ENCODE data around the gene HPCA. TPM values are rescaled to one million over a fixed set of nuclear protein-coding genes. Genes with fewer than 3 reads are reported as not detected.
A peak's percentile ranks its signal among the peaks of the same experiment; 100 is the strongest.

The HPCA gene
- total RNA-seq, 6 experiments from 2014 or later = not detected

GRCh38 chr1:32920833-32921232 lies 34.5 kb downstream of the HPCA start:
- H3K27me3 ChIP-seq = no peaks in the 10 kb centered on the region
- TF ChIP-seq, protein P1, sequence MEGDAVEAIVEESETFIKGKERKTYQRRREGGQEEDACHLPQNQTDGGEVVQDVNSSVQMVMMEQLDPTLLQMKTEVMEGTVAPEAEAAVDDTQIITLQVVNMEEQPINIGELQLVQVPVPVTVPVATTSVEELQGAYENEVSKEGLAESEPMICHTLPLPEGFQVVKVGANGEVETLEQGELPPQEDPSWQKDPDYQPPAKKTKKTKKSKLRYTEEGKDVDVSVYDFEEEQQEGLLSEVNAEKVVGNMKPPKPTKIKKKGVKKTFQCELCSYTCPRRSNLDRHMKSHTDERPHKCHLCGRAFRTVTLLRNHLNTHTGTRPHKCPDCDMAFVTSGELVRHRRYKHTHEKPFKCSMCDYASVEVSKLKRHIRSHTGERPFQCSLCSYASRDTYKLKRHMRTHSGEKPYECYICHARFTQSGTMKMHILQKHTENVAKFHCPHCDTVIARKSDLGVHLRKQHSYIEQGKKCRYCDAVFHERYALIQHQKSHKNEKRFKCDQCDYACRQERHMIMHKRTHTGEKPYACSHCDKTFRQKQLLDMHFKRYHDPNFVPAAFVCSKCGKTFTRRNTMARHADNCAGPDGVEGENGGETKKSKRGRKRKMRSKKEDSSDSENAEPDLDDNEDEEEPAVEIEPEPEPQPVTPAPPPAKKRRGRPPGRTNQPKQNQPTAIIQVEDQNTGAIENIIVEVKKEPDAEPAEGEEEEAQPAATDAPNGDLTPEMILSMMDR (IDR thresholded peaks at IDR 0.05) = no peak
- TF ChIP-seq POLR2A (IDR thresholded peaks at IDR 0.05) = no peak
- H3K9me3 ChIP-seq = no peaks in the 10 kb centered on the region
- H3K27ac ChIP-seq = peak overlapping the region in 1 of 3 donors; percentile 10
- peak; percentile 95 to 99 (median 98) for ATAC-seq
- peaks cover 0 to 7% (median 0%) of the 10 kb centered on the region in 4 donors for H3K4me1 ChIP-seq
- peak; percentile 93 to 98 (median 97) for DNase-seq
- intact Hi-C loops (cut with DNase I) = no loop called here
- 10% methylated on average over 2 of the region's 7 CpGs for WGBS (ENCODE audit: insufficient coverage, low coverage, low lambda C conversion rate, missing lambda C conversion rate)
- no peaks in the 10 kb centered on the region for H3K36me3 ChIP-seq
- H3K4me3 ChIP-seq = no peak overlapping the region

DNA sequence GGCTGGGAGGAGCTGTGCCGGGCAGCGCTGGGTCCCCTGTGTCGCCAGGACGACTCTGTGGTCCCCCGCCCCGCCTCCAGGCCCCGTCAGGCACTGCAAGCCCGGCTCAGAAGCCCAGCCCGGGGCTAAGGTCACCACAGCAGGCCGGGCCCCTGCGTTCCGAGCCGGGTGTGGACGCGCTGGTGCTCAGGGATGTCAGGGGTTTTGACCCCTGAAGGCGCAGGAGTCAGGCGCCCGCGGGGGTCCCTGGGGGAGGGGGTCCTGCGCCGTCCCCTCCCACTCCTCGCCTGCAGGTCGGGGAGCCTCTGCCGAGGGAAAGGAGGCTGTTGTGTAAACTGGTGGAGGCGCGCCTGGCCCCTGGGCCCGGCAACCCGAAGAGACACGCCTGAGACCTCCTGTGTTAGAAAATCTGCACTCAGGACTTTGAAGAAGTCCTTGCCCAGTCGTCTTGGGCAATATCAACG lies 38.6 kb downstream of the HPCA start:
- Histone ChIP-seq H3K9me3 (no peaks in the 10 kb centered on the region), H3K4me1 (peaks cover 0 to 7% (median 0%) of the 10 kb centered on the region in 4 donors), H3K4me3 (no peak overlapping the region), H3K27ac (no peak overlapping the region), H3K36me3 (no peaks in the 10 kb centered on the region), H3K27me3 (no peaks in the 10 kb centered on the region)
- peak in 1 of 3 donors; percentile 35 for DNase-seq
- 8% methylated on average over 4 of the region's 31 CpGs for WGBS (ENCODE audit: insufficient coverage, low coverage, low lambda C conversion rate, missing lambda C conversion rate)
- TF ChIP-seq, protein P1 (IDR thresholded peaks at IDR 0.05) = no peak
- TF ChIP-seq POLR2A (IDR thresholded peaks at IDR 0.05) = no peak
- ATAC-seq = no peak
- intact Hi-C loops (cut with DNase I) = no loop called here

DNA sequence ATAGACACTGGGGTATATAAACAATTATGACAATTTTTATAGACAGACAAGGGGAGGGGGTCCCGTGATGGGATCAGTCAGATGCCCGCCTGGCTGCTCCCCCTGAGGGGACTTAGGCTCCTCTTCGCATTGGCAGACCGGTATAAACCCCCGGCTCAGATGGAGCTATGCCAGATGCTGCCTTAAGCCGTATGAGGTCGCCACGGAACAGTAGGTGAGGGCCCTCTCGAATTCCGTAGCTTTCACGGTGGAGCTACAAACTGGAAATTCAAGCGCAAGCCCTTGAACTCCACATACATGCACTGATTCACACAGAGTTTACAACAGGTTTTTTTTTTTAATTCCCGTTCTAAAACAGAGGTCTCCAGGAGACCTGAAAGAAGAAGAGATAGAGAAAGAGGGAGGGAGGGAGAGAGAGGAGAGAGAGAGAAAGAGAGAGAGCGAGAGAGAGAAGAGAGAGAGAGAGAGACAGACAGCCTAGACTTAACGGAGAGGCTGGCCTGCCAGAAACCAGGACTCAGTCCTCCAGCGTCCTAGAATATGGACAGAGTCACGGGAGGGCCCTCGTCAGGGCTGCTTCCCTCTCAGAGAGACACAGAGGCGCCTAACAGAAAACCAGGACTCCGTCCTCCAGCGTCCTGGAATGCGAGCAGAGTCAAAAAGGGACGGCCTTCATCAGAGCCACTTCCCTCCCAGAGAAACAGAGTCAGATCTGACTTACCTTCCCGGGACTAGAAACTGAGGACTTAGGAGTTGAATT lies 39.3 kb downstream of the HPCA start:
- DNase-seq (no peak), ATAC-seq (peak in 2 of 4 donors; percentile 15 to 39)
- no peak for TF ChIP-seq POLR2A (IDR thresholded peaks at IDR 0.05)
- TF ChIP-seq, protein P1 (IDR thresholded peaks at IDR 0.05) = no peak
- Histone ChIP-seq H3K27me3 (no peaks in the 10 kb centered on the region), H3K27ac (no peak overlapping the region), H3K36me3 (no peaks in the 10 kb centered on the region), H3K4me3 (no peak overlapping the region), H3K4me1 (peaks cover 0 to 7% (median 0%) of the 10 kb centered on the region in 4 donors), H3K9me3 (no peaks in the 10 kb centered on the region)
- 35% methylated on average over 20 of the region's 24 CpGs for WGBS (ENCODE audit: insufficient coverage, low coverage, low lambda C conversion rate, missing lambda C conversion rate)
- intact Hi-C loops (cut with DNase I) = no loop called here

- no peak for DNase-seq
- Histone ChIP-seq H3K4me1 (peaks cover 0 to 3% (median 0%) of the 10 kb centered on the region in 4 donors), H3K9me3 (no peaks in the 10 kb centered on the region), H3K27me3 (no peaks in the 10 kb centered on the region), H3K27ac (no peak overlapping the region), H3K4me3 (no peak overlapping the region), H3K36me3 (no peaks in the 10 kb centered on the region)
- ATAC-seq = no peak
- intact Hi-C loops (cut with DNase I) = no loop called here
- TF ChIP-seq, protein P1 (IDR thresholded peaks at IDR 0.05) = no peak
- TF ChIP-seq POLR2A (IDR thresholded peaks at IDR 0.05) = no peak
- 87% methylated on average over 4 of the region's 6 CpGs for WGBS (ENCODE audit: insufficient coverage, low coverage, low lambda C conversion rate, missing lambda C conversion rate)
Measured at GRCh38 chr1:32926562-32926961, 40.3 kb downstream of the HPCA start.
